ENCODE data around the gene COL27A1.

GRCh38 chr9:114357911-114358328, 202.6 kb downstream of the COL27A1 start:
- TF ChIP-seq CTCF (conservative IDR thresholded peaks at IDR 0.05; ENCODE audit: low read depth, low read length) (no peak), EZH2 (IDR thresholded peaks at IDR 0.05; ENCODE audit: borderline replicate concordance, low read depth, low read length, poor library complexity, severe bottlenecking) (no peak)

All from A673 (cell line).